Measurements from ENCODE around the gene PRMT9. TPM values are rescaled to one million over a fixed set of nuclear protein-coding genes. Genes with fewer than 3 reads are reported as not detected.

PRMT9 gene
- total RNA-seq, 1 donor from 2014 or later, result 10.1 TPM

DNA sequence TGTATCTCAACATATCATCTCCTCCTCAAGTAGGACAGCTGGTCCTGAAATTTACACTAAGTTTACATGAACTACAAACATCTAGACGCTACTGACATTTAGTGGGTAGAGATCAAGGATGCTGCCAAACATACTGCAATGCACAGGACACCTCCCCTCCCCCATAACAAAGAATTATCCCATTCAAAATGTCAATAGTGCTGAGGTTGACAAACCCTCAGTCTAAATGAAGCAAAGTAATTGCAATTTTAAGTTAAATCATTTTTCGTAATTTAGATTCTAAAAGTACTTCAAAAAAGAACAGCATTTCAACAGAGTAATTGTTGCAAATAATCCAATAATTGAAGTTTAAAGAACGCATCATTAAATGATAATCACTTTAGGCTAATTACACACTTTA lies 1.2 kb downstream of the PRMT9 start:
- DNase-seq (ENCODE audit: low read depth in 2 of 2), result no peak

DNA sequence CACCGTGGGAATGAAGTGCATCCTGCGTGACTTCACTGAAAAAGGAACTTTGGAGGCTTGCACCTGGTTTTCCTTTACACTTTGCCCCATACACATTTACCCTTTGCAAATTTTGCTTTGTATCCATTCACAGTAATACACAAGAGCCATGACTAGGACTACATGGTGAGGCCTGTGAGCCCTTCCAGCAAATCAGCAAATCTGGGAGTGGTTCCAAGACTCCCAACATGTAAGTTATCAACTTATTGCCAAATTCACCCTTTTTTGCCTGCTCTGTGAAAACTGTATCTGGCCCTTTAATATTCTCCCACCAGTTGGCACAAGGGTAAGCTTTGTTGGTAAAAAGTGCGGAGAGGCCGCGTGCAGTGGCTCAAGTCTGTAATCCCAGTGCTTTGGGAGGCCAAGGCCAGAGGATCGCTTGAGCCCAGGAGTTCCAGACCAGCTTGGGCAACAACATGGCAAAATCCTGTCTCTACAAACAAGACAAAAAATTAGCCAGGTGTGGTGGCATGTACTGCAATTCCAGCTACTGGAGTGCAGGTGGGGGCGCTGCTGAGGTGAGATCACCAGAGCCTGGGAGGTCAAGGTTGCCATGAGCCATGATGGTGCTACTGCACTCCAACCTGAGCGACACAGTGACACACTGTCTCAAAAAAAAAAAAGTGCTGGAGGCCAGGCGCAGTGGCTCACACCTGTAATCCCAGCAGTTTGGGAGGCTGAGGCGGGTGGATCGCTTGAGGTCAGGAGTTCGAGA lies 5.0 kb downstream of the PRMT9 start:
- no peak for DNase-seq (ENCODE audit: low read depth in 2 of 2)

DNA sequence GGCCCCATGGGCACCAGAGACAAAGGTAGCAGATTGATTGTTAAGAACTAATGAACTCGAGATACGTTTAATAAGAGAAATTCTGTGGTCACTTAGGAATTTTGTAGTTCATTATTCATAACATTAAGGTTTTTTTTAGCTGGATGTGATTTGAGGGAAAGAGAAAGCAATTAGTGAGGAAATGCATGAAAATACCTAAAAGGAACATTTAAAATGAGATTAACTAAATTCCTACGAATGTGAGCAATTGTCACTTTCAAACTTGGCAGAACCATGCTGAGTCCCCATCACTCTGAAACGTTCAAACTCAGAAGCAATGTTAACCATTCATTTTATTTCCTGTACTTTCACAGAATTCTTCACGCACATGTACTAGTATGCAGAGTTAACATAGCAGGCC lies 5.9 kb downstream of the PRMT9 start:
- DNase-seq (ENCODE audit: low read depth in 2 of 2), result no peak

DNA sequence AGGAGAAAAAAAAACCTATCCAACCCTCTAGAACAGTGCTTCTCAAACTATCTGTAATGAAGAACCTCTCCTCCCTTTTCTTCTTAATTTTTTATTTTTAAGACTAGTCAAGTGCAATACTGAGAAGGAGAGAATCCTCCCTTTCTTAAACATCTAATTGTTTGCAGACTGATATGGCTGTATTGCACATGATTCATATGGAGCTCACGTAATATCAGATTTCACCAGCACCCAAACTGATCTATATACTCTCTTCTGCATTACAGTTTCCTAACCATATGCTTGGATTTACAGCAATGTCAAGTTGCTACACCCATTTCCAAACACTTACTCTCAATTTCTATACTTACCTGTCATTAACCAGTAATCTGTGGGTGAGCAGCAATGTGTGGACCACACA lies 9.5 kb downstream of the PRMT9 start:
- DNase-seq (ENCODE audit: low read depth in 2 of 2), result no peak

DNA sequence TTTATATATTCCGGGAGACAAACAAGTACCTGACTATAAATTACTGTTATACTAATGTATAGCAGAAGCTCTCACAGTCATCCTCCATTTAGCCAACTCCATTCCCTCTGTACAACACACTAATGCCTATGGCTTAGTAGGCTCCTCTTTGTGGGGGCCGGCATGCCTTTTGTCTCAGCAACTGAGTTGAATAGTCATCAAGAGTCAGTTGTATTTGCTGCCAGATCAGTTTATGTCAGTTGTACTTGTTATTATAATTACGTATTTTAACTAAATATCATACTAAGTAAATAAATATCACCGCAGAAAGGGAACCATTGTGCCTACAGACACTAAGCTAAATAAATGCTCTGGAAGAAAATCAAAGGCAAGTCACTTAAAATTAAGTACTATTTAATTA lies 9.9 kb downstream of the PRMT9 start:
- no peak for DNase-seq (ENCODE audit: low read depth in 2 of 2)

DNA sequence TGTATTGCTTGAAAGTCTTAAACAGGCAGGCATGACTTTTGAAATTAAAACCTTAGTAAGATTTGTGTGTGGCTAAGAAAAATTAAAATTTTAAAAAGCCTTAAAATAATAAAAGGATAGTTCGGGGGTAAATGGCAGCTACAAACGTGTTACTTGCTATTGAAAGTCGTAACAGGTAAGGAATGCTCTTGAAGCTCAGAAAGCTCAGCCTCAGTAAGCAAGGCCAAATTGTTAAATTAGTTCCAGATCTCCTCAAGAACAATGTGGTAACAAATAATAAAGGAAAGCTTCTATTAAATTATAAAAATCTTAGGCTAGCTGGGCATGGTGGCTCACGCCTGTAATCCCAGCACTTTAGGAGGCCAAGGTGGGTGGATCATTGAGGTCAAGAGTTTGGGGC lies 25.5 kb downstream of the PRMT9 start:
- no peak for DNase-seq (ENCODE audit: low read depth in 2 of 2)

DNA sequence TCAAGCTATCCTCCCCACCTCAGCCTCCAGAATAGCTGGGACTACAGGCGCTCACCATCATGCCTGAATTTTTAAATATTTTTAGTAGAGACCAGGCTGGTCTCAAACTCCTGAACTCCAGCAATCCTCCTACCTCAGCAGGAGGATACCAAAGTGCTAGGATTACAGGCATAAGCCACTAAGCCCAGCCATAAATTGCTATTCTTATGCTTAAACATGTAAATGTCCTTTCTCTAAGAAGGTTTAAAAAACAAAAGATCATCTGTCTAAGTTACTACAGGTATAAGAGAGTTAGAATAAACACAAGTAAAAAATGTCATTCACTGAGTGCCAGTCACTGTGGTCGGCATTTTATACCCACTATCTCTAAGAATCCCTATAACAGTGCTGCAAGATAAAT lies 28.3 kb downstream of the PRMT9 start:
- no peak for DNase-seq (ENCODE audit: low read depth in 2 of 2)

DNA sequence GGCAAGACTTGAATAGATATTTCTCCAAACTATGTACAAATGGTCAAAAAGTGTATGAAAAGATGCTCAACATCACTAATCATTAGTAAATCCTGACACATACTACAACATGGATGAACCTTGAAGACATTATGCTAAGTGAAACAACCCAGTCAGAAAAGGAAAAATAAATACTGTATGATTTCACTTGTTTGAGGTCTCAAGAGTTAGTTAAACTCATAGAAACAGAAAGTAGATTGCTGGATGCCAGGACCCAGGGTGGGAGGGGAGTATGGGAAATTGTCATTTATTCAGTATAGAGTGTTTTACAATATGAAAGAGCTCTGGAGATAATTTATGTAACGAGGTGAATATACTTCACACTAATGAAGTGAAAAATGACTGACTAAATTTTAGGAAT lies 32.4 kb downstream of the PRMT9 start:
- no peak for DNase-seq (ENCODE audit: low read depth in 2 of 2)

DNA sequence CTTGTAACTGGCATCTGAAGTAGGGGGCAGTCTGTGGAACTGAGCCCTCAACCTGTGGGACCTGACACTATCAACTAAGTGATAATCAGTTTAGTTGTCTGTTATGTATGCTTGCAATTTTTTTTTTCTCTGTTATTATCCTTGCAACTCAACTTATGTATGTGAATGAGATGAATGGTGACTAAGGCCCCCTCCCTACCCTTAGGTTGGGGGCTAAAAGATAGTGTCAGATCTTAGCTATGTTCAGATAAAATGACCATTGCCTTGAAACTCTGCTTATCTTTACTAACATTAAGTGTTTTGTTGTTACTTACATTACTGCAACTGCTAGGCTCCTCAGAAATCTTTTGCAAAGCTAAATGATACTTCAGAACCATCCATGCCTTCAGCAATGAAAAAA lies 35.3 kb downstream of the PRMT9 start:
- no peak for DNase-seq (ENCODE audit: low read depth in 2 of 2)

DNA sequence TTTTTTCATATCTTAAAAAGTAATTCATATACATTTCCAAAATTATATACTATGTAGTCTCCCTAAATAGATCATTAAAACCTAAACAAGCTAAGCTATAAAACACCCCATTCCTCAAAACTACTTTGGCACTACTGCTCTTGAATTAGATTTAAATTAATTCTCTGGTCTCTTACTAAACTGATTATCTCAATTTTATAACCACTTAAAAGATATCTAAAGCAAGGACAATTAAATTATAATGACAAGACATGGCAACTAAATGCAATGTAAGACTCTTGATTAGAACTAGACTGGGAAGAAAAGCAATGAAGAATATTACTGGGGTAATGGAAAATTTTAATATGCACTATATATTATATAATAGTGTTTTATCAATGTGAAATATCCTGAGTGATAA lies 38.9 kb downstream of the PRMT9 start:
- DNase-seq (ENCODE audit: low read depth in 2 of 2), result no peak

DNA sequence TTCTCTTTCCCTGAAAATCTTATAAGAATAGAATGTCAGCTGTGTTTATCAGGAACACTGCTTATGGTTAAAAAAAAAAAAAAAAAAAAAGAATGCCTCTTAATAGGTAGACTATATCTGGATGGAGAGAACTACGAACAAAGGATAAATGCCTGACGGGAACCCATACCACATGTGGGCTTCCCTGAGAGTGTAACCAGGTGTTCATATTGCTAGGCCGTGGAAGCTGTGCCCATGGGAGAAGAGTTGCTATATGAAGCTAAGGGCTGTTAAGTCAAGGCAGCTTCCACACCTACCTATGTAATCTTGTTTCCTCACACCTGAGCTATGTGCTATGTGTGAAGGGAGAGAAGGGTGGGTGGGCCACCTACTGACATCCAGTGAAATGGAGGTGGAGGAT lies 39.5 kb downstream of the PRMT9 start:
- no peak for DNase-seq (ENCODE audit: low read depth in 2 of 2)

DNA sequence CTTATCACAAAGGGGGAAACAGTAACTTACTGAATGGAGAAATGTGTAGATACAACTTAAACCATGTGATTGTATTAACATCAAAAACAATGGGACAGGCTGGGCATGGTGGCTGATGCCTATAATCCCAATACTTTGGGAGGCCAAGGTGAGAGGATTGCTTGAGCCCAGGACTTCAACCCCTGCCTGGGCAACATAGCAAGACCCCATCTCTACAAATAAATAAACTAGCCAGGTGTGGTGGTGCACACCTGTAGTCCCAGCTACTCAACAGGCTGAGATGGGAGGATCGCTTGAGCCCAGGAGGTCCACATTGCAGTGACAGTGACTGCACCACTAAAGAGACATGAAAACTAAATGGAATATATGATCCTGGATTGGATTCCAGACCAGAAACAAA lies 40.3 kb downstream of the PRMT9 start:
- DNase-seq (ENCODE audit: low read depth in 2 of 2), result no peak

DNA sequence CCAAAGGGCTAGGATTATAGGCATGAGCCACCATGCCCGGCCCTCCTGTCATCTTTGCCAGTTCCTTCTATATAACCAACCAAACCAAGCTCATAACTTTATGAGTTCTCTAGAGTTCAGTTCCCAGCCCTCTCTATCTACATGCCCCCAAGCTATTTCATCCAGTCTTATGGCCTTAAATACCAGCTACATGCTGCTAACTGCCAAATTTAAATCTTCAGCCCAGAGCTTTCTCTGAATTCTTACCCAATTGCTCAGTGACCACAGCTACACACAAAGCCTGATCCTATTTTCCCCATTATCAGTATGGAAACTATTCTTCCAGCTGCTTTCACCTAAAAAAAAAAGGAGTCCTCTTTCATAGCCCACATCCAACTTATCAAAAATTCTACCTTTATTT lies 43.6 kb downstream of the PRMT9 start:
- no peak for DNase-seq (ENCODE audit: low read depth in 2 of 2)

DNA sequence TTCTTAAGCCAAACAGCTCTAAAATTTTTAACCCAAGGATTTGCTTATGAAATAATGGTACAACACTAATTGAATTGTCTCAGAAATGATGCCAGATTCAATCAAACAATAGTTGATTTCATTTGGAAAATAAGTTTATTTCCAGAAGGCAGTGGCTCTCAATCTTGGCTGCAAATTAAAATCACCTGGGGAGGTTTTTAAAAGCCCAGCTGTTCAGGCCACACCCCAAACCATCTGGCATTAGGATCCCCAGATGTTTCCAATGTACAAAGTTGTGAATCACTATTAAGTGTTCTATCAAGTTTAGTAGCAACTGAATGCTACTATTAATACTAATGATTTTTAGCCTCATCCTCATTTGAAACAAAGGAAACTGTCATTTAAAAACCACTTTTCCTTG lies 44.6 kb downstream of the PRMT9 start:
- no peak for DNase-seq (ENCODE audit: low read depth in 2 of 2)

DNA sequence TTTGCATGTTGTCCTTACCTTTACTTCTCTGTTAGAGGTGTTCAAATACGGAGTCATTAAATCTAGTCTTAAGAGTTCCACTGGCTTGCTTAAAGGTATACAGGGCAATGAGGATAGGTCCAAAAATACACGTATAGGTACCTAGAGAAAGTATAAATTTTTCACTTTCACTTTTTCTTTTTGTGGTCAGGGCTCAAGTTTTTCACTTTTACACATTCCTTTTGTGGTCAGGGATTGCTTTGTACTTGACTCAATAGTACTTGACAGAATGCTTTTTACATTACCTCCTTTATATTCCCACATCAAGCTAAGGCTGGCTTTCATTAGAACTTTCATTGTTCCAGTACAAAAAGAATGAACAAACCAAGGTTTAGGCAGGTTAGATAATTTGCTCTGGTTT lies 45.0 kb downstream of the PRMT9 start:
- DNase-seq (ENCODE audit: low read depth in 2 of 2), result no peak

DNA sequence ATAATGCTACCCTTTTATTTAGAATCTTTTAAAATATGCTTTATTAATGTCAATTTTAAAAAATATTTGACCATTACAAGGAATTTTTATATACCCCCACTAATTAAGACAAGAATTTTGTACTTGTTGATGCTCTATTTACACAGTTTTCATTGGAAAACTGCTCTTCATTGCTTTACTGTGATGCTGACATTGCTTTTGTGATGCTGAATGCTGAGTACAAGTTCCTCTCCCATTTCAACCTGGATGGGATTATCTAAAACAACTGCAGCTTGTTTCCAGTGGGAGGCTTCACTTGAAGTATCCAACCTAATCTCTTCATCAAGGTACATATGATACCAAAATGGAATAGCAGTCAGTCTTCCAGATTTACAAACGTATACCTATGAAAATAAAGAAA lies 45.6 kb downstream of the PRMT9 start:
- no peak for DNase-seq (ENCODE audit: low read depth in 2 of 2)

DNA sequence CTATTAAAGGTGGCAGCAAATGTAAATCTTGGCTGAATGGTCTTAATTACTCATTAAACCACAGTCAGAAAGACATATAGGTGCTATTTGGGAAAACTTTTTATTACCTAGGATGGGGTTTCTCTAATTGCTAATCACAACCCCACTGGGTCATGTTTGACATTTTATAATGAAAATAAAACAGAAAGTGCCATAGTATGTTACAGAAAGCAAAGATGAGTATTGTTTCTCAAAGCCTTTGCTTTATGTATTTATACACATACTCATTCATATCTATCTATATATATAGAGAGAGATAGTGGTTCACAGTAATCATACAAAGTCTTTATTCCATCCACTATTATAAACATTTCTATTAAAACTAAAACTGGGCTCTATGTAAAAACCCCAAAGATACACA lies 48.6 kb downstream of the PRMT9 start:
- no peak for DNase-seq (ENCODE audit: low read depth in 2 of 2)

DNA sequence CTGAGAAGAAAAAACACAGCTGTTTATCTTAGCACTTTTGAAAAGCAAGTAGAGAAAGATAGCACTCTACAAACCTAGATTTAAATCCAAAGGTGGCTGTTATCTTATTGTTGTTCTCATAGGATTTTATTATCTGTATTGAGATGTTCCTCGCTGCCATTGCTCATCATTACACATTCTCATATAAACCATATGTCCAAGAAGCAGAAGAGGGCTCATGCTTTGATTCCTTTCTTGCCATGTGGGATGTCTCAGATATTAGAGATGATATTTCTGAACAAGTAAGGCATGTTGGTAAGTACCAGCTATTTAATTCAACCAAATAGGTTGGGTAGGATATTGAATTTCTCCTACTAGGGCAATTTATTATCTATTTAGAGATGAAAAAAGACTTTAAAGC lies 50.3 kb downstream of the PRMT9 start:
- no peak for DNase-seq (ENCODE audit: low read depth in 2 of 2)

DNA sequence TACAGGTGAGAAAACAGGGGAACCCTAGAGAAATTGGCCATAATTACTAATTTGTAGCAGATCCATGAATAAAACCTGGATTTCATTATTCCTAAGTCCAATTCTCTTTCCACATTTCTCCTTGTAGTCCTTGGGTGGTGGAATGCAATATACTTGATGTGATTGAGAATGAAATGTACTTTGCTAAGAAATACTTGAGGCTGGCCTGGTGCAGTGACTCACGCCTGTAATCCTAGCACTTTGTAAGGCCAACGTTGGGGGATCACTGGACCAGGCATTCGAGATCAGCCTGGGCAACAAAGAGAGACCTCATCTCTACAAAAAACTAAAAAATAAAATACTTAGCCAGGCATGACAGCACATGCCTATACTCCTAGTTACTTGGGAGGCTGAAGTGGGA lies 50.9 kb downstream of the PRMT9 start:
- DNase-seq (ENCODE audit: low read depth in 2 of 2), result no peak

DNA sequence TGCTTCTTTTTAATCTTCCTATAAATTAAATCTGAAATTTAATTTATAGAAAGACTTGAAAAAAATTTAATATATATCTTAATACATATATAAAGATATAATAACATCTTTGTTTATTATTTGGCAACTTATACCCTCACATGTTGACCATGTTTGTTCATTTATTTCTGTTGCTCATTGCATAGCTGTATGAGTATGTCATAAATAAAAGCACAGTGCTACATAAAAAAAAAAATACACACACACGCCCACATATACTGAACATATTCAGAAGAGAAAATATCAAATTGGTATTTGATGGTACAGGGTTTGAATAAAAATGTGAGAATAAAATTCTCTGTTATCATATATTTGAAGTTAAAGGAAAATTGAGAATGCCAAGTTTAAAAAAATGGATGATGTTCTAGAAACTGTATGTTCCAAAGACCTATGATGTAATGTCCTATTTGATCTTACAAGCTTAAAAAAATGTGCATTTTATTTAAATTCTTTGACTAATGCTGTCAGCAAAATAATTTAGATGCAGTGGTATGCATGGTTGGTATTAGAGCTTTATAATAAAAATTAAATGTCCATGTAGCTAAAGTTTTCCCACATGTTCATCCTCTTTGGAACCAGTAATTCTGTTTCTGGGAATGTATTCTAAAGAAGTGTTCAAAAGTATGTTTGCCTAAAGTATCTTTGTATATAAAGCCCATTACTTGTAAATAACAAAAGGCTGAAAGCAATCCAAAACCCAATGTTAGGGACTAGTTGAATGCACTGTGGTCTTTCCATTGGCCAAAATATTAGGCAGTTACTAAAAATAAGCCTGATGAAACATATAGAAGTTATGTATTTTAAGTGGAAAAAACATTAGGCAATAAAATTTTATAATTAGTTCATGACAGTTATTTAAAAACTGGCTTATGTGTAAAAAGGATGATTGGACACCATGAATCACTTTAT lies 53.9 kb downstream of the PRMT9 start:
- DNase-seq (ENCODE audit: low read depth in 2 of 2), result no peak

DNA sequence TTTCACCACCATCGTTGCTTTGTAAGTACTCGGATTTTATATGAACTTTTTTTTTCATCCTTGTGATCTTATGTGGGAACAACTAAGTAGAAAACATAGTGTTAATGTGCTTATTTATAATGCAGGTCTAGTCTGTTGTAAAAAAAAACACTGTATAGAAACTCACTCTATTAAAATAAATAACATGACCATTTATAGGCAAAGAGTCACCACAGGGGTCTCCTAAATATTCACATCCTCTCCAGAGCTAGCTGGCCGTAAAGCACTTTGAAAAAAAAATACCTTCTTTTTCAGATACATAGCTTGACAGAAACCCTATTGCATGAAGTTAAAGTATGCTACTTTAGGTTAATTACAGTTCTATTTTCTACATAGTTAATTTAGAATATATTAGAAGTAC lies 55.5 kb downstream of the PRMT9 start:
- DNase-seq (ENCODE audit: low read depth in 2 of 2), result no peak

DNA sequence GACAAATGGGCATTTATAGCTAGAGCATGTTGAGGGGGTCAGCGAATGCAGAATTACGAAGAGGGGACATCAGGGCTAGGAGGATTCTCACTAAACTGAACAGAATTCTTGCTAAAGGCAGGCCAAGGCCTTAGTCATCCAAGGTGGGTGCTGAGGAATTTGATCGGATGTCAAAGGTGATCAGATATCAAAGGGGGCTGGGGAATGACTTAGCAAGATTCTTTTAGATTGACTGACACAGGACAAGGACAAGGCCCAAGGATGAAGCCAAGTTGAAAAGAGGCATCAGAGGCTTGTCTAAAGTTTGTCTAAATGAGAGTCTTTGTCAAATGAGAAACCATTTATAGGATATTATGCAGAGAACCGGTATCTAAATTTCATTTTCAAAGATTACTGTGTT lies 57.1 kb downstream of the PRMT9 start:
- DNase-seq (ENCODE audit: low read depth in 2 of 2), result no peak

DNA sequence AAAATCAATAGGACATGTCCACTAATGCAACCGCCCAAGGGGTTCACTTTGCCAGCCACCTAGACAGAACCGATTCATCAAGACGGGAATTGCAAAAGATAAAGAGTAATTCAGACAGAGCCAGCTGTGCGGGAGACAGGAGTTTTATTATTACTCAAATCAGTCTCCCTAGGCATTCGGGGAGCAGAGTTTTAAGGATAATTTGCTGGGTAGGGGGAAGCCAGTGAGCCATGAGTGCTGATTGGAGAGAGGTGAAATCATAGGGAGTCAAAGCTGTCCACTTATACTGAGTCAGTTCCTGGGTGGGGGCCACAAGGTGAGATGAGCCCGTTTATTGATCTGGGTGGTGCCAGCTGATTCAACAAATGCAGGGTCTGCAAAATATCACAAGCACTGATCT lies 58.2 kb downstream of the PRMT9 start:
- DNase-seq (ENCODE audit: low read depth in 2 of 2), result no peak

All from dermis microvascular lymphatic vessel endothelial cell (primary cell).